GM21529 (cell line): ENCODE measurements around the gene TMEM225B.
"Not testable (repeated sequence)": the region's sequence is repeated elsewhere in the genome, so short reads cannot be mapped to it uniquely, and the experiment has no call there.

Experiments
- ATAC-seq: cut with Tn5 transposase; IDR thresholded peaks from one replicate; pipeline ENCODE4 v1.9.1; 2021; ENCODE audit not compliant: unreplicated experiment

The TMEM225B gene

DNA sequence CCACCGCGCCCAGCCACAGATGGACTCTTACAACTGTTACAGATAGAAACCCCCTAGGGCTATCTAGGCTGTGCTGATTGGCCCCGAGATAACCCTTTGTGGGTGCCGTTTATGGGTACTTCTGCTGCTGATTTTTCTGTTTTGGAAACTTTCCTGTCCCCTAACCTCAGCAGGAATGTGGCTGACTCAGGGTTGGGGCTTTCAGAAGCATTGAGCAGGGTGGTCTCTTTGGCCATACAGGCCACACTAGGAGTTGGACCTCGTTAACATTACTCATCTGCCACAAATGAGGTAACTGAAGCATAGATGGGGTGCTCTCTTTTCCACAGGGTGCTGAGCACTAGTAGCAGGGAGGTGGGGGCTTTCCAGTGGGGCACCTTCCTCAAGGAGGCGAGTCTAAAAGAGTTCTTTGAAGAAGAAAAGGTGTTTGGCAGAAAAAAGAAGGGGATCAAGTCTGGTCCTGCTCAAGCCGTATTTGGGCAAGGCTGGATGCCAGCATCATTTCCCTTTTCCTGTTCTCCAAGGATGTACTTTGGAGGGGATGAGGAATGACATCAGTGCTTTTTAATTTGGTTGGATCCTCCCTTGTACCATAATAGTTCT lies 25.1 kb downstream of the TMEM225B start:
- no peak for ATAC-seq

DNA sequence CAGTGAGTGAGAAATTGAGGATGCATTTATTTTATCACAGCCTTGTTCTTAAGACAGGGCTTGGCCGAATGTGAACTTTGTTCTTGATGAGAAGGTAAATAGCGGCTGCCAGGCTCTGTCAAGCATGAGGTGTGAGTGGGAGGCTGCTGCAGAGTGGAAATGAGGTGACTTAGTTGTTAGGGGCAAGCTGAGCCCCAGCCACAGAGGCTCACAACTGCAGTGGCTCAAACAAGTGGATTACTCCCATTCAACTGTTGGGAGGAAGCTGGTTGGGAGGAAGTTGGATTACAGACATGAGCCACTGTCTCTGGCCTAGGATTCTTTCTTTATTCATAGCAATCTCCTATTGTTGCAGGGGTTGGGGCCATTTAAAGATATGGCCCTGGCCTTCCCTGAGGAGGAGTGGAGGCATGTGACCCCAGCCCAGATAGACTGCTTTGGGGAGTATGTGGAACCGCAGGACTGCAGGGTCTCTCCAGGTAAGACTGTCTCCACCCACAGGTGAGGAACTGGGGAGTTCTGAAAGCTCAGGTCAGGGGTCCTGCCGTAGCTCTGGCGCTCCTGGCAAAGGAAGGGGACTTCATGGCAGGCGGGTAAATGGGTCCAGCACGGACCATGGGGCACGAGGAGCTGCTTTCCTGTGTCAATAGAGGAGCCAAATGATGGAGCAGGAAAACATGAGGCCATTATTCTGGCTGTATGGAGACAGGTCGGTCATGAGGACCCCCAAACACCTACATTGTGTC lies 25.8 kb downstream of the TMEM225B start:
- no peak for ATAC-seq

DNA sequence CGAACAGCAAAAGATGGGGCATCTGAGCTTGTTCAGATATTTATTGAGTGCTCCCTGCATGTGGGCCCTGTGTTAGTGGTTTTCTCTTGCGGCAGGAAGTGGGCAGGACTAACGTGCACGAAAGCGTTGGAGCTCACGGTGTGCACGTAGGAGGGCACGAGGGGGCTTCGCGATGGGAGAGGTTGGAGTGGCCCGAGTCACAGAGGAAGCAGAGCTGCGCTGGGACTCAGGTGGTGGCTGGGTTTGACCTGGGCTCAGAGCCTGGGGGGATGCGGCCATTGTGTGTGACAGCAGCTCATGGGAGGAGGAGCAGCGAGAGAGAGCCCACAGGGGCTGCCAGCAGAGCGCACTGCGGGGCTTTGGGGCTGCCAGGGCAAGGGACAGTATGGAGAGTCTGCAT lies 26.4 kb downstream of the TMEM225B start:
- ATAC-seq, result no peak

DNA sequence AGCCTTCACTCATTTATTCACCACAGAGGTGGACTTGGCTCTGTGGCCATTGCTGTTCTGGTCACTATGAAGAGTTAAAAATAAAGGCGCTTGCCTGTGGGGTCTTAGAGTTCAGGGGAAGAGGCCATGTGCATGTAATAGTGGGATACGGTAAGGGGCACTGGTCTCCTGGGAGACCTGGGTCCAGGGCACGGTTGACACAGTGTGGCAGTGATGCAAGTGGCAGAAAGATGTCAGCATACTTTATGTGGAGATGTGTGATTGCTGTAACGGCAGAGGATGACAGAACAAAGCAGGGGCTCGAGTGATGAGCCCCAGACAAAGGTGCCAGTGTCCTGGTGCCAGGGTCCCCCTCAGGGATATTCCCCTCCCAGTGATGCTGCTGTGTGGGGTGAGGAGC lies 27.3 kb downstream of the TMEM225B start:
- ATAC-seq, result no peak

DNA sequence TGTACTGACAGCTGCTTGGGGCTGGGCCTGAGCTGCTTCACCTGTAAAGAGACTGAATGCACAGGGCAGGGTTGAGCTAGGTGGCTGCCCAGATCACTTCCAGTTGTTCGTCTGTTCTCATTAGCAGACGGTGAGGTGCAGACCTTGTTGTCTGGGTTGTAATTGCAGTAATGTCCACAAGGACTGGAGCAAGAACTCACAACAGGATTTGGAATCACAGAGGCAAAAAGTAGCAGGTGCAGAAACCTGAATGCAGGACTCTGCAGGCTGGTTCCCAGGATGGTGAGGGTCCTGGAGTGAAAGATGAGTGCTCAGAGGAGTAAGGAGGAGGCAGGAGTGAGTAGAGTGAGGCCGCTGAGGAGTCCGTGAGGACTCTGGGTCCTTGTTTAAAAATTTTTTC lies 27.9 kb downstream of the TMEM225B start:
- ATAC-seq, result no peak

- ATAC-seq, result no peak
Measured at GRCh38 chr7:99626661-99627060, 28.6 kb downstream of the TMEM225B start.

GRCh38 chr7:99627513-99627912 lies 29.4 kb downstream of the TMEM225B start:
- ATAC-seq, result no peak

- no peak for ATAC-seq
Measured at GRCh38 chr7:99628471-99629465, 30.7 kb downstream of the TMEM225B start.

- ATAC-seq, result no peak
Measured at GRCh38 chr7:99629643-99630042, 31.6 kb downstream of the TMEM225B start.

GRCh38 chr7:99631295-99632109 lies 33.4 kb downstream of the TMEM225B start:
- no peak for ATAC-seq

- ATAC-seq, result not testable (repeated sequence)
Measured at GRCh38 chr7:99637414-99637813, 39.3 kb downstream of the TMEM225B start.

GRCh38 chr7:99638731-99639130 lies 40.7 kb downstream of the TMEM225B start:
- no peak for ATAC-seq

GRCh38 chr7:99639267-99639666 lies 41.2 kb downstream of the TMEM225B start:
- no peak for ATAC-seq

DNA sequence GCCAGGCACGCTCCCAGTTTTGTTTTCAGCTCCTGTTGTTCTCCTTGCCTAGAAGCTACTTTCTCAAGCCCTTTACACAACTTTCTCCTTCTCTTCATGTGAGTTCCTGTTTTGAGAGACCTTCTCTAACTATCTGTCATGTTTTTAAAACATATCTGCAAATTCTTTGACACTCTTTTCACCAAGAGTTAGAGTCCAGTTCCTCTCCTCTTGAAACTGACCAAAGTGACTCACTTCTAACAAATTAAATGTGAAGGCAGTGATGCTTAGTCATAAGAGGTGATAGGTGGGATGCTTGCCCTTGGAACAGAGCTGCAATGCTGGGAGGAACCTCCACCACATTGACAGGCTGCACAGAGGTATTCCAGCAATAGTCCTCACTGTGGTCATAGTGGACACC lies 44.0 kb downstream of the TMEM225B start:
- no peak for ATAC-seq

DNA sequence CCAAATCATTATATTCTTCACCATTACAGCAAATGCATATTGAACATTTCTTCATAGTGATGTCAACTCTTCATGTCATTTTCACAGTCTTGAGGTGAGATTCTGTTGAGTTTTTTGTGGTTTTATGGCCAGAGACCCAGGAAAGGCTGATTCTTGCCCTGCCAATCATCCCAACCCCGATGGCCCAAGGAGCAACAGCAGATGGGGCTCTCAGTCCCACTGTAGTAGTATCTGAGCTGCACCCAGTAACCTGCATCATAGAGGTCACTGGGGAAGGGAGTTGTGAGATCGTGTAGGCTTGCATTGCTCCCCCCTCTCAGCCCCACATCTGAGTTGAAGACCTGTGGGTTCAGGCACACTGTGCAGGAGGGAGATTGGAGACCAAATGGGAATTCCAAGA lies 45.4 kb downstream of the TMEM225B start:
- ATAC-seq, result no peak

GRCh38 chr7:99644431-99644830 lies 46.4 kb downstream of the TMEM225B start:
- ATAC-seq, result no peak

DNA sequence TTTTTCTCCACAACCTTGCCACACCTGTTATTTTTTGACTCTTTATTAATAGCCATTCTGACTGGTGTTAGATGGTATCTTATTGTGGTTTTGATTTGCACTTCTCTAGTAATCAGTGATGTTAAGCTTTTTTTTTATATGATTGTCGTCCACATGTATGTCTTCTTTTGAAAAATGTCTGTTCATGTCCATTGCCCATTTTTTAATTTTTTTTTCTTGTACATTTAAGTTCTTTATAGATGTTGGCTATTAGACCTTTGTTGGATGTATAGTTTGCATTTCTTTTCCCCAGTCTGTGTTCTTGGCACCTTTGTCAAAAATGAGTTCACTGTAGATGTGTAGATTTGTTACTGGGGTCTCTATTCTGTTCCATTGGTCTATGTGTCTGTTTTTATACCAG lies 47.5 kb downstream of the TMEM225B start:
- no peak for ATAC-seq

GRCh38 chr7:99648843-99649242 lies 50.8 kb downstream of the TMEM225B start:
- no peak for ATAC-seq

GRCh38 chr7:99651290-99651689 lies 53.2 kb downstream of the TMEM225B start:
- no peak for ATAC-seq

GRCh38 chr7:99652671-99653070 lies 54.6 kb downstream of the TMEM225B start:
- no peak for ATAC-seq

GRCh38 chr7:99653269-99653668 lies 55.2 kb downstream of the TMEM225B start:
- ATAC-seq, result not testable (repeated sequence)
